ENCODE data around the gene TSPAN9. TPM values are rescaled to one million over a fixed set of nuclear protein-coding genes. Genes with fewer than 3 reads are reported as not detected.

The TSPAN9 gene
- total and polyA plus RNA-seq, 2 of the 4 experiments (the other 2 are of a cell fraction), result 17.7 to 39.1 TPM

- Histone ChIP-seq H3K4me1 (ENCODE audit: control insufficient read depth, insufficient read depth, low read length) (peaks cover 21% of the 10 kb centered on the region), H2AK5ac (ENCODE audit: low read depth, low read length) (no peak overlapping the region), H3K56ac (ENCODE audit: extremely low read depth, insufficient read depth, low read length) (no peak overlapping the region), H3K27me3 (ENCODE audit: control insufficient read depth, insufficient read depth, low read length) (no peaks in the 10 kb centered on the region), H3K14ac (replicated peaks; ENCODE audit: low read depth, low read length) (no peak overlapping the region), H3K23ac (ENCODE audit: low read depth, low read length) (no peak overlapping the region), H2AFZ (replicated peaks; ENCODE audit: low read length, poor library complexity) (no peak overlapping the region), H2BK15ac (ENCODE audit: low read depth, low read length) (no peak overlapping the region; the same call in 2 of the 3 replicates), H4K20me1 (ENCODE audit: insufficient read depth, low read length) (no peaks in the 10 kb centered on the region), H3K36me3 (ENCODE audit: control insufficient read depth, insufficient read depth, low read length) (no peaks in the 10 kb centered on the region; the same call in 1 of the 2 replicates), H4K8ac (ENCODE audit: low read depth in 2 of 2, low read length in 2 of 2) (no peak overlapping the region), H2BK5ac (ENCODE audit: low read depth, low read length, poor library complexity, severe bottlenecking) (no peak overlapping the region), H3K4ac (ENCODE audit: low read depth, low read length) (no peak overlapping the region), H3K27ac (ENCODE audit: insufficient read depth, low read length) (no peak overlapping the region), H3K4me3 (ENCODE audit: insufficient read depth, low read depth, low read length) (no peak overlapping the region), H4K91ac (ENCODE audit: insufficient read depth, low read depth, low read length) (no peak overlapping the region), H3K79me1 (ENCODE audit: low read depth in 1 of 2, low read length in 2 of 2) (peaks cover 0 to 15% of the 10 kb centered on the region in 2 experiments; a peak in 2 of 4 replicates), H2BK120ac (ENCODE audit: low read depth, low read length) (peak overlapping the region; percentile 41; the same call in 1 of the 2 replicates), H3K9ac (ENCODE audit: low read depth, low read length) (no peak overlapping the region), H3K9me1 (ENCODE audit: insufficient read depth, low read length) (peaks cover 19% of the 10 kb centered on the region), H4K5ac (ENCODE audit: low read depth, low read length) (no peak overlapping the region), H3K18ac (ENCODE audit: low read depth, low read length) (no peak overlapping the region), H2BK20ac (ENCODE audit: low read depth, low read length) (no peak overlapping the region), H2AK9ac (replicated peaks; ENCODE audit: low read depth, low read length, poor library complexity) (no peak overlapping the region), H3K4me2 (ENCODE audit: low read depth, low read length) (no peak overlapping the region), H3K9me3 (ENCODE audit: control insufficient read depth, insufficient read depth, low read length) (no peaks in the 10 kb centered on the region)
- POLR2A ChIA-PET (ENCODE audit: unreplicated experiment), result no interaction called here
- no peak for ATAC-seq (ENCODE audit: low read depth)
- in situ Hi-C loops (cut with MboI; ENCODE audit: low sequenced_read_pairs) (no loop called here), intact Hi-C loops (cut with micrococcal nuclease) (loop anchor here (5.0 kb wide), 1 partner anchor 78 kb away; no protein-coding TSS in a partner anchor), dilution Hi-C loops (cut with HindIII; ENCODE audit: low sequenced_read_pairs, unreplicated experiment) (no loop called here)
- 97% methylated on average over 10 of the region's 13 CpGs; no CpG with 5 or more reads in 1 of the 2 experiments for WGBS, 2 experiments (ENCODE audit: extremely low coverage in 2 of 2, insufficient read length in 1 of 2)
- no peak for DNase-seq
- TF ChIP-seq CHD1 (IDR thresholded peaks at IDR 0.05; ENCODE audit: low read depth, low read length) (no peak), RAD21 (IDR thresholded peaks at IDR 0.05; ENCODE audit: low read length) (no peak), POLR2A (IDR thresholded peaks at IDR 0.05; ENCODE audit: low read depth, low read length) (no peak), MAZ (IDR thresholded peaks at IDR 0.05; ENCODE audit: borderline replicate concordance, low read depth, low read length) (no peak), ELK1 (IDR thresholded peaks at IDR 0.05; ENCODE audit: borderline replicate concordance, low read depth, low read length) (no peak), USF2 (IDR thresholded peaks at IDR 0.05; ENCODE audit: low read depth, low read length) (no peak), CTCF (conservative IDR thresholded peaks at IDR 0.05; ENCODE audit: low read depth, low read length) (no peak), BHLHE40 (IDR thresholded peaks at IDR 0.05; ENCODE audit: low read depth, low read length) (no peak), CEBPB (IDR thresholded peaks at IDR 0.05; ENCODE audit: low read depth, low read length) (no peak), RFX5 (IDR thresholded peaks at IDR 0.05; ENCODE audit: low read depth, low read length) (no peak), NFE2L2 (IDR thresholded peaks at IDR 0.05; ENCODE audit: low read depth, low read length) (no peak), MAFK (IDR thresholded peaks at IDR 0.05; ENCODE audit: low read depth, low read length) (no peak), RCOR1 (IDR thresholded peaks at IDR 0.05; ENCODE audit: insufficient replicate concordance, low read length) (no peak), SMC3 (IDR thresholded peaks at IDR 0.05; ENCODE audit: low read depth, low read length) (no peak), MXI1 (IDR thresholded peaks at IDR 0.05; ENCODE audit: borderline replicate concordance, low read depth, low read length) (no peak), FOS (IDR thresholded peaks at IDR 0.05; ENCODE audit: low read depth, low read length) (no peak)
- CTCF ChIA-PET, result no interaction called here
- no TSS peak for BruUV-seq (replicated peaks)
Observed at GRCh38 chr12:3215410-3215975, 138.3 kb downstream of the TSPAN9 start.
